NCI-H446 (cell line): ENCODE results near the gene PMIS2.

Source experiments
- DNase-seq, 2 experiments: peaks; one replicate each; lab custom pipeline; 2025; lab: John Stamatoyannopoulos, UW

Gene PMIS2

DNA sequence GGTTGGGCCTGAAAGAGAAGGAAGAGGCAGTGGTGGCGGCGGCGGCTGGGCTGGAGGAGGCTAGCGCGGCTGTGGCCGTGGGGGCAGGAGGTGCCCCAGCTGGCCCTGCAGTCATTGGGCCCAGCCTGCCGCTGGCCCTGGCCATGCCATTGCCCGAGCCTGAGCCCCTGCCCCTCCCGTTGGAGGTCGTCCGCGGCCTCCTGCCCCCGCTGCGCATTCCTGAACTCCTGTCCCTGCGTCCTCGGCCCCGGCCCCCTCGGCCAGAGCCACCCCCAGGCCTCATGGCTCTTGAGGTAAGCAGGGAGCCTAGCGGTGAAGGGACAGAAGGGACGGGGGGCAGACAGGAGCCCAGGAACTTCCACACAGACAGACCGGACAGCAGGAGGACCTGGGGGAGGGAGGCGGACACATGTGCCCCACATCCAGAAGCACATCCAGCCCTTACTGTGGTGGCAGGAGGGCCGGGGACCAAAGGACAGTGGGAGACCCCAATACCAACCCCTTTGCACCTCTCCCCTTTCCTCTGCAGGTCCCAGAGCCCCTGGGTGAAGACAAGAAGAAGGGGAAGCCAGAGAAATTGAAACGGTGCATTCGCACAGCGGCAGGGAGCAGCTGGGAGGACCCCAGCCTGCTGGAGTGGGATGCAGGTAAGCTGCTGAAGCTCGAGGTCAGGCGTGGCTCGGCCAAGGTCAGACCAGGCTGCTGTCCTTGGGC lies 47.9 kb downstream of the PMIS2 start:
- no peak for DNase-seq

DNA sequence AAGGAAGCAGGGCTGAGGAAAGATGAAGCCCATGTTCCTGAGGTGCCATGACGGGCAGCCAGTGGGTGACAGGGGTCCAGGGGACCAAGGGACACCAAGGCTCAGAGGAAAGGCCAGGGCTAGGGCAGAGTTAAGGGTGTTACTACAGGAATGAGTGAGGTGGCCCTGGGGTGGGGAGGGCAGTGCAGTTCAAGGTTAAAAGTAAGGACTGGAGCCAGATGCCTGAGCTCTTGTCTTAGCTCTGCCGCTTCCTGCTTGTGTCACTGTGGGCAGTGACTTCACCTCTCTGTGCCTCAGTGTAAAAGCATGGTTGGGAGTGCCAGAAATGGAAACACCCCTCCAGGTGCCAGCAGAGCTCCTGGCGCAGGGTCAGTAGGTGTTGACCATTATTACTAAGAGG lies 50.7 kb downstream of the PMIS2 start:
- no peak for DNase-seq
